Fibroblast of mammary gland (primary cell): ENCODE data around the gene FAM181A.

Experiments used
- DNase-seq: peaks from one replicate; pipeline ENCODE4 v3.0.0-alpha.2; 2010; ENCODE audit warnings: low read depth
- H3K4me3 ChIP-seq: 2 replicates; pipeline ENCODE4 v1.5.1; 2011; ENCODE audit warnings: low read depth, mild to moderate bottlenecking, low read length, moderate library complexity; ENCODE audit not compliant: control insufficient read depth
- CTCF ChIP-seq: conservative IDR thresholded peaks from 2 replicates; pipeline ENCODE4 v1.5.1; 2011; ENCODE audit warnings: low read depth, low read length, inconsistent platforms; ENCODE audit not compliant: control insufficient read depth, insufficient read depth

FAM181A gene

GRCh38 chr14:93946541-93947090 is 19.5 kb downstream of the FAM181A start:
- H3K4me3 ChIP-seq, result no peak overlapping the region
- no peak for DNase-seq
- TF ChIP-seq CTCF, result no peak

GRCh38 chr14:93947282-93947681 is 20.1 kb downstream of the FAM181A start:
- no peak overlapping the region for H3K4me3 ChIP-seq
- no peak for DNase-seq
- no peak for TF ChIP-seq CTCF

GRCh38 chr14:93949511-93950075 is 22.4 kb downstream of the FAM181A start:
- TF ChIP-seq CTCF, result no peak
- H3K4me3 ChIP-seq, result no peak overlapping the region
- DNase-seq, result no peak

- peak; percentile 14 for DNase-seq
- TF ChIP-seq CTCF, result no peak
- no peak overlapping the region for H3K4me3 ChIP-seq
These were observed 23.9 kb downstream of the FAM181A start for GRCh38 chr14:93950948-93951634.

- no peak for TF ChIP-seq CTCF
- H3K4me3 ChIP-seq, result no peak overlapping the region
- DNase-seq, result no peak
These were observed 24.7 kb downstream of the FAM181A start for GRCh38 chr14:93951635-93952540.

- DNase-seq, result no peak
- TF ChIP-seq CTCF, result no peak
- H3K4me3 ChIP-seq, result no peak overlapping the region
These were observed 25.7 kb downstream of the FAM181A start for GRCh38 chr14:93952829-93953228.
